Measurements from ENCODE around the gene FAM89A.

DNA sequence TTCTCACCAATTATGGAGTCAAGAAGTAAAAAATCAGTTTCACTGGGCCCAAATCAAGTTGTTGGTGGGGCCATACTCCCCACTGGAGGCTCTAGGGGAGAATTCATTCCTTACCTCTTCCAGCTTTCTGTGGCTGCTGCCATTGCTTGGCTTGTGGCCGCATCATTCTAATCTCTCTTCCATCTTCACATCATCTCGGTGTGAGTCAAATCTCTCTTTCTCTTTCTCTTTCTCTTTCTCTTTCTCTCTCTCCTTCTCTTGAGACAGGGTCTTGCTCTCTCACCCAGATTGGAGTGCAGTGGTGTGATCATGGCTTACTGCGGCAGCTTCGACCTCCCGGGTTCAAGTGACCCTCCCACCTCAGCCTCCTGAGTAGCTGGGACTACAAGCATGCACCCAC is 28.1 kb downstream of the FAM89A start:
- TF ChIP-seq, protein P1, sequence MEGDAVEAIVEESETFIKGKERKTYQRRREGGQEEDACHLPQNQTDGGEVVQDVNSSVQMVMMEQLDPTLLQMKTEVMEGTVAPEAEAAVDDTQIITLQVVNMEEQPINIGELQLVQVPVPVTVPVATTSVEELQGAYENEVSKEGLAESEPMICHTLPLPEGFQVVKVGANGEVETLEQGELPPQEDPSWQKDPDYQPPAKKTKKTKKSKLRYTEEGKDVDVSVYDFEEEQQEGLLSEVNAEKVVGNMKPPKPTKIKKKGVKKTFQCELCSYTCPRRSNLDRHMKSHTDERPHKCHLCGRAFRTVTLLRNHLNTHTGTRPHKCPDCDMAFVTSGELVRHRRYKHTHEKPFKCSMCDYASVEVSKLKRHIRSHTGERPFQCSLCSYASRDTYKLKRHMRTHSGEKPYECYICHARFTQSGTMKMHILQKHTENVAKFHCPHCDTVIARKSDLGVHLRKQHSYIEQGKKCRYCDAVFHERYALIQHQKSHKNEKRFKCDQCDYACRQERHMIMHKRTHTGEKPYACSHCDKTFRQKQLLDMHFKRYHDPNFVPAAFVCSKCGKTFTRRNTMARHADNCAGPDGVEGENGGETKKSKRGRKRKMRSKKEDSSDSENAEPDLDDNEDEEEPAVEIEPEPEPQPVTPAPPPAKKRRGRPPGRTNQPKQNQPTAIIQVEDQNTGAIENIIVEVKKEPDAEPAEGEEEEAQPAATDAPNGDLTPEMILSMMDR (IDR thresholded peaks at IDR 0.05): no peak
- TF ChIP-seq POLR2A (IDR thresholded peaks at IDR 0.05): no peak

All from thyroid gland (tissue), 4 donors.